Immature natural killer cell (primary cell): ENCODE measurements around the gene UBE2G2. TPM values are rescaled to one million over a fixed set of nuclear protein-coding genes. Genes with fewer than 3 reads are reported as not detected.
A peak's percentile ranks its signal among the peaks of the same experiment; 100 is the strongest.
"Not testable (repeated sequence)": the region's sequence is repeated elsewhere in the genome, so short reads cannot be mapped to it uniquely, and the experiment has no call there.

Source experiments
- DNase-seq, 3 donors: peaks; one replicate each; pipeline ENCODE4 v3.0.0; 2022; ENCODE audit warnings: mixed read lengths in 1 of 3
- H3K27ac Mint-ChIP-seq, 6 donors: one replicate each; pipeline ENCODE4 v1.8.0; 2020; ENCODE audit warnings: mixed read lengths in 6 of 6, mild to moderate bottlenecking in 5 of 6, inconsistent platforms in 4 of 6, moderate library complexity in 3 of 6
- H3K27me3 Mint-ChIP-seq, 3 donors: one replicate each; pipeline ENCODE4 v1.8.0; 2020 to 2021; ENCODE audit warnings: low read depth in 3 of 3, mild to moderate bottlenecking in 3 of 3, mixed read lengths in 3 of 3, moderate library complexity in 3 of 3, inconsistent platforms in 1 of 3
- H3K36me3 Mint-ChIP-seq, 3 donors: one replicate each; pipeline ENCODE4 v1.8.0; 2020; ENCODE audit warnings: mixed read lengths in 3 of 3, inconsistent platforms in 2 of 3, mild to moderate bottlenecking in 2 of 3
- H3K4me1 Mint-ChIP-seq, 2 donors: one replicate each; pipeline ENCODE4 v1.8.0; 2020; ENCODE audit warnings: inconsistent platforms in 2 of 2, mild to moderate bottlenecking in 2 of 2, mixed read lengths in 2 of 2, moderate library complexity in 1 of 2
- H3K4me3 Mint-ChIP-seq, 5 donors: one replicate each; pipeline ENCODE4 v1.8.0; 2020; ENCODE audit warnings: mild to moderate bottlenecking in 5 of 5, mixed read lengths in 5 of 5, inconsistent platforms in 3 of 5, moderate library complexity in 3 of 5
- H3K9me3 Mint-ChIP-seq, 6 donors: one replicate each; pipeline ENCODE4 v1.8.0; 2020; ENCODE audit warnings: mild to moderate bottlenecking in 6 of 6, mixed read lengths in 6 of 6, inconsistent platforms in 4 of 6, moderate library complexity in 3 of 6
- polyA plus RNA-seq, 3 donors: library from polyadenylated mRNA; unstranded; fragments of 300-500 nt; fragmentation: Illumina TruSeq; gene quantifications; one replicate each; pipeline ENCODE4 v1.2.3, GENCODE V29; 2021

UBE2G2 gene
- polyA plus RNA-seq, 3 donors from 2014 or later: 43.6 to 62.9 (median 56.2) TPM

DNA sequence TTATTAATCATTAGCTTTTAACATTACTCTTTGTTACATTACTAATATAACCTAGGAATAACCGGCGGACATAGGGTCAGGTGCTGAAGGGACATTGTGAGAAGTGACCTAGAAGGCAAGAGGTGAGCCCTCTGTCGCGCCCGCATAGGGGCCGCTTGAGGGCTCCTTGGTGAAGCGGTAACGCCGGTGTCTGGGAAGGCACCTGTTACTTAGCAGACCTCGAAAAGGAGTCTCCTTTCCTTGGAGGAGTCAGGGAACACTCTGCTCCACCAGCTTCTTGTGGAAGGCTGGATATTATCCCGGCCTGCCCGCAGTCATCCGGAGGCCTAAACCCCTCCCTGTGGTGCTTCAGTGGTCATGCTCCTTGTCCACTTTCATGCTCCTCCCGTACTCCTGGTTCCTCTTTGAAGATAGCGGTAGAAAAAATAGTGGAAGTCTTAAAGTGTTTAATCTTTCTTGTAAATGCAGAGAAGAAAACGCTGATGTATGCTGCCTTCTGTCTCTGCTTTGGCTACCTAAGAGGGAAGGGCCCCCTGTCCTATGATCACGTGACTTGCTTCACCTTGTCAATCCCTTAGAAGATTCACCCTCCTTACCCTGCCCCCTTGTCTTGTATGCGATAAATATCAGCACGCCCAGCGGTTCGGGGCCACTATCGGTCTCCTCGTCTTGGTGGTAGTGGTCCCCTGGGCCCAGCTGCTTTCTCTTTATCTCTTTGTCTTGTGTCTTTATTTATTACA lies 31.1 kb upstream of the UBE2G2 start:
- Mint-ChIP-seq H3K4me1 (peaks cover 30 to 38% of the 10 kb centered on the region in 2 donors), H3K27ac (peak overlapping the region in 1 of 6 donors; percentile 13)
- not testable (repeated sequence) for H3K4me3 Mint-ChIP-seq

DNA sequence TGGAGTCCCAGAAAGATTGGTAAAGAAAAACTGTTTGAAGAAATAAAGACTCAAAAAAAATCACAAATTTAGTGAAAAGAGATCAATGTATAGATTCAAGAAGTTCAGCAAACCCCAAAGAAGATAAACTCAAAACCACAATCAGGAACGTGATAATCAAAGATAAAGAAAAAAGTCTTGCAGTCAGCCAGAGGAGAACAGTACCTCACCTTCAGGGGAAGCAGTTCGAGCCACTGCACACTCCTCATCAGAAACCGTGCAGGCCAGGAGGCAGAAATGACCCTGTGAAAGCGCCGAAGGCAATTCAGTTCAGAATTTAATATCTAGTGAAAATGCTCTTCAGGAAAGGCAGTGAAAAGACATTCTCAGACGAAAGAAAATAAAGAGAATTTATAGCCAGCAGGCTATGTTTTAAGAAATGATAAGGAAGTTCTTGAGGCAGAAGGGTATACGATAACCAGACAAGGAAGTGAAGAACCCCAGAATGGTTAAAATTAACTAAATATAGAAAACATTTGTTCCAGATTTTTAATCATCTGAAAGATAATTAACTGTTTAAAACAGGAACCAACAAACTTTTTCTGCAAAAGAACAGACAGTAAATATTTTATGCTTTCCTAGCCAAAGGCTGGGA lies 29.7 kb upstream of the UBE2G2 start:
- H3K27me3 Mint-ChIP-seq: peaks cover 0 to 11% (median 9%) of the 10 kb centered on the region in 3 donors
- H3K9me3 Mint-ChIP-seq: peaks cover 0 to 18% (median 14%) of the 10 kb centered on the region in 6 donors
- no peak for DNase-seq
- no peak overlapping the region for H3K4me3 Mint-ChIP-seq
- peaks cover 0 to 14% (median 5%) of the 10 kb centered on the region in 3 donors for H3K36me3 Mint-ChIP-seq
- H3K27ac Mint-ChIP-seq: peak overlapping the region in 4 of 6 donors; percentile 3 to 50 (median 27)
- peaks cover 32 to 42% of the 10 kb centered on the region in 2 donors for H3K4me1 Mint-ChIP-seq

More for the DNA sequence above, 31.1 kb upstream of the UBE2G2 start:
- not testable (repeated sequence) for H3K27me3 Mint-ChIP-seq, H3K36me3 Mint-ChIP-seq, DNase-seq
- H3K9me3 Mint-ChIP-seq: peaks cover 0 to 12% (median 8%) of the 10 kb centered on the region in 6 donors

DNA sequence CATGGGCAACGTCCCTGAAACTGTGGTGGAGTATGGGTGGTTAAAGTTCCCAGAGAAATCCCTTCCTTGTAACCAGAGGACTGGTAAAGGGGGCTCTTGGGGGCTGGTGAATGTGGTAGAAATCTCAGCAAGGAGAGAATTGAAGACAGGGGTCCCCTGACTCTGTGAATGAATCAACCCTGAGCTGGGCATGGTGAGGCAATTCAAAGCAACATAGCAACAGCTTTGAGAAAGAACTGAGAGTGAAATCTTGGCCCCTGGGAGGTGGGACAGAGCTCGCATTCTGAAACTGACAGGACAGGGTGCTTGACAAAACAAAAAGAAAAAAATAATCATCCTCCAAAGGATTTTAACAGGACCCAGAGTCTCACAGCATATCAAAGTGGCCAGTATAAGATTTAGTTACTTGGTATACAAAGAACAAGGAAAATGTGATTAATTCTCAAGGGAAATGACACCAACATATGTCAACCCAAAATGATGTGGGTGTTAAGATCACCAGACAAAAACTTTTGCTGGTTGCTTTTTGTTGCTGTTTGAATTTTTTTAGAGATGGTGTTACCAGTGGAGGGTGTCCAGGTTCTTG lies 28.0 kb upstream of the UBE2G2 start:
- H3K9me3 Mint-ChIP-seq: peaks cover 0 to 18% (median 14%) of the 10 kb centered on the region in 6 donors
- peak; percentile 53 to 66 (median 61) for DNase-seq
- H3K36me3 Mint-ChIP-seq: peaks cover 0 to 14% (median 5%) of the 10 kb centered on the region in 3 donors
- H3K27ac Mint-ChIP-seq: peak overlapping the region; percentile 58 to 89 (median 76)
- H3K4me1 Mint-ChIP-seq: peaks cover 32 to 42% of the 10 kb centered on the region in 2 donors
- peak overlapping the region; percentile 49 to 68 (median 61) for H3K4me3 Mint-ChIP-seq
- peaks cover 0 to 11% (median 9%) of the 10 kb centered on the region in 3 donors for H3K27me3 Mint-ChIP-seq

DNA sequence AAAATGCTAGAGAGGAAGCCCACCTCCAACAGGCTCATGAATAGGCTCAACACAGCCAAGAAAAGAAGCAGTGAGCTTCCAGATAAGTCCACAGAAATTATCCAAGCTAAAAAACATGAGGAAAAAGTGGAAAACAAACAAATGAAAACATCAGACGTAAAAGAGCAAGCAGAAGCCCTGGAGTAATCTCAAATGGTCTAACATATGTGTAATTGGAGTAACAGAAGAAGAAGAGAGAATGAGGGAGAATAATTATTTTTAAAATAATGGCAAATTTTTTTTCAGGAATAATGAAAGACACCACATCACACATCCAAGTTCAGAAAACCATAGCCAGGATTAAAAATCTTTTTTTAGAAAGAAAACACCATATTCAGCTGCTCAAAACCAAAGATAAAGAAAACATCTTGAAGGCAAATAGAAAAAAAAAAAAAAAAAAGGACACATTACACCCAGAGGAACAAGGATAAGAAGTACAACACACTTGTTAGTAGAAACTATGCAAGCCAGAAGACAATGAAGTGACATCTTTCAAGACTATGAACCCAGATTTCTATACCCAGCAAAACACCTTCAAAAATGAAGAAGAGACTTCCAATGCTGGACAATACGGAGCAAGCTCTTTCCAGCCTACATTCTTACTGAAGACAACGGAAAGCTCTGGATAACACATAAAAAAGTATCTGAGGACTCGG lies 26.9 kb upstream of the UBE2G2 start:
- peaks cover 0 to 11% (median 9%) of the 10 kb centered on the region in 3 donors for H3K27me3 Mint-ChIP-seq
- no peak for DNase-seq
- peaks cover 4 to 17% (median 8%) of the 10 kb centered on the region in 3 donors for H3K36me3 Mint-ChIP-seq
- peaks cover 32 to 42% of the 10 kb centered on the region in 2 donors for H3K4me1 Mint-ChIP-seq
- H3K27ac Mint-ChIP-seq: peak overlapping the region in 5 of 6 donors; percentile 5 to 74 (median 33)
- H3K4me3 Mint-ChIP-seq: peak overlapping the region in 2 of 5 donors; percentile 2 to 40
- H3K9me3 Mint-ChIP-seq: peaks cover 3 to 19% (median 16%) of the 10 kb centered on the region in 6 donors

DNA sequence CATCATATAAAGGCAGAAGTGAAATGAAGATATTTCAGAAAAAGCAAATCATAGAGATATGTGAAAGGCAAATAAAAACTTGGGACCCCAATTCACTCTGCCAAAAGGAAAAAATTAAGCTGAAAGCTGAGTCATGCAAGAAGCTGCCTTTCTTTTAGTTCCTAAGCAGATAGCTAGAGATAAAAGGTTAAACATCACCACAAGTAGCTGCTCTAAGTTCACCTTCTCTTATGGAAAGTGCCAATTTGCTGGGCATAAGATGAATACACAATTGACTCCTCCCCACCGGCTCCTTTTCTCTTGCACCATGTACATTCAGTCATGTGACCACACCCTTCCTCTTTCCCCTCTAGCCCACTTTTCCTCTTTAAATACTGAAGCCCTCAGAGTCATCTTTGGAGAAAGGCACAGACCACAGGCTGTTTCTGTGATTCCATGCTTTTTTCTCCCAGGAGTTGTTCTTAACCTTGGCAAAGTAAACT lies 21.6 kb upstream of the UBE2G2 start:
- H3K9me3 Mint-ChIP-seq: peaks cover 9 to 34% (median 18%) of the 10 kb centered on the region in 6 donors
- peaks cover 6 to 9% of the 10 kb centered on the region in 2 donors for H3K4me1 Mint-ChIP-seq
- no peak overlapping the region for H3K4me3 Mint-ChIP-seq
- DNase-seq: no peak
- H3K27me3 Mint-ChIP-seq: peaks cover 0 to 11% (median 7%) of the 10 kb centered on the region in 3 donors
- H3K27ac Mint-ChIP-seq: peak overlapping the region in 1 of 6 donors; percentile 19
- peaks cover 4 to 17% (median 8%) of the 10 kb centered on the region in 3 donors for H3K36me3 Mint-ChIP-seq

DNA sequence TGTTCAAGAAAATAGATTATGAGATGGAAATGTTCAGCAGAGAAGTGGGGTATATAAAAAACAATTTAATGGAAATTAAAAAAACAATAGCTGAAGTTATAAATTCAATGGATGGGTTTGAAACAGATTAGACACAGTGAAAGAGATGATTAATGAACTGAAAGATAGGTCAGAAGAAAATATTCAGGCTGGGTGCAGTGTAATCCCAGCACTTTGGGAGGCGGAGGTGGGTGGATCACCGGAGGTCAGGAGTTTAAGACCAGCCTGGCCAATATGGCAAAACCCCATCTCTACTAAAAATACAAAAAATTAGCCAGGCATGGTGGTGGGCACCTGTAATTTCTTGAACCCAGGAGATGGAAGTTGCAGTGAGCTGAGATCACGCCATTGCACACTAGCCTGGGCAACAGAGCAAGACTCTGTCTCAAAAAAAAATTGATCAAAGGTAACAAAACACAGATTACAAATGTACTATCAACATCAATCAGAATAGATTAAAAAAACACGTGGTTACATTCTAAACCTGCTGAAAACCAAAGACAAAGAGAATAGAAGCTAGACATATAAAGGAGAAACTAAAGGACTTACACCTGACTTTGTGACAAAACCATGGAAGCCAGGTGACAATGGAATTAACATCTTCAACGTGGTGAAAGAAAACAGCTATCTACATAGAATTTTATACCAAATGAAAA lies 21.0 kb upstream of the UBE2G2 start:
- no peak for DNase-seq
- H3K9me3 Mint-ChIP-seq: peaks cover 6 to 28% (median 14%) of the 10 kb centered on the region in 6 donors
- peaks cover 4 to 11% (median 5%) of the 10 kb centered on the region in 3 donors for H3K36me3 Mint-ChIP-seq
- peaks cover 0 to 9% (median 7%) of the 10 kb centered on the region in 3 donors for H3K27me3 Mint-ChIP-seq
- no peak overlapping the region for H3K4me3 Mint-ChIP-seq
- peaks cover 2 to 3% of the 10 kb centered on the region in 2 donors for H3K4me1 Mint-ChIP-seq
- no peak overlapping the region for H3K27ac Mint-ChIP-seq

DNA sequence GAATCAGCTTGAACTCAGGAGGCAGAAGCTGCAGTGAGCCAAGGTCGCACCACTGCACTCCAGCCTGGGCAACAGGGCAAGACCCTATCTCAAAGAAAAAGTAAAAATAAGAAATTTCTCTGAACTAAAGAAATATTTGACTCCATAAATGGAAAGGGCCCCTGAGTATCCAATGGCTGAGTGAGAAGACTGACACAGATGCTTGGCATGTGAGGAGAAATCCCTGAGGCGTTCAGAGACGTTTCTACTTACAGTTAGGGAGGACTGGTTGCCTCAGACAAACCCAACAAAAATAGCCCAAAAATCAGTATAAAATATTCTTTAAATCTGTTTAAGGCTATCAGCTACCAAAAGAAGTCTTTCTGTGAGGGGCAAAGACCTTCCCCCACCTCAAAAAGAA lies 19.2 kb upstream of the UBE2G2 start:
- Mint-ChIP-seq H3K27me3 (peaks cover 0 to 9% (median 2%) of the 10 kb centered on the region in 3 donors), H3K4me1 (peaks cover 0 to 4% of the 10 kb centered on the region in 2 donors), H3K36me3 (peaks cover 4 to 5% (median 5%) of the 10 kb centered on the region in 3 donors), H3K27ac (no peak overlapping the region), H3K4me3 (peak overlapping the region in 1 of 5 donors; percentile 40), H3K9me3 (peaks cover 5 to 22% (median 10%) of the 10 kb centered on the region in 6 donors)
- DNase-seq: no peak

DNA sequence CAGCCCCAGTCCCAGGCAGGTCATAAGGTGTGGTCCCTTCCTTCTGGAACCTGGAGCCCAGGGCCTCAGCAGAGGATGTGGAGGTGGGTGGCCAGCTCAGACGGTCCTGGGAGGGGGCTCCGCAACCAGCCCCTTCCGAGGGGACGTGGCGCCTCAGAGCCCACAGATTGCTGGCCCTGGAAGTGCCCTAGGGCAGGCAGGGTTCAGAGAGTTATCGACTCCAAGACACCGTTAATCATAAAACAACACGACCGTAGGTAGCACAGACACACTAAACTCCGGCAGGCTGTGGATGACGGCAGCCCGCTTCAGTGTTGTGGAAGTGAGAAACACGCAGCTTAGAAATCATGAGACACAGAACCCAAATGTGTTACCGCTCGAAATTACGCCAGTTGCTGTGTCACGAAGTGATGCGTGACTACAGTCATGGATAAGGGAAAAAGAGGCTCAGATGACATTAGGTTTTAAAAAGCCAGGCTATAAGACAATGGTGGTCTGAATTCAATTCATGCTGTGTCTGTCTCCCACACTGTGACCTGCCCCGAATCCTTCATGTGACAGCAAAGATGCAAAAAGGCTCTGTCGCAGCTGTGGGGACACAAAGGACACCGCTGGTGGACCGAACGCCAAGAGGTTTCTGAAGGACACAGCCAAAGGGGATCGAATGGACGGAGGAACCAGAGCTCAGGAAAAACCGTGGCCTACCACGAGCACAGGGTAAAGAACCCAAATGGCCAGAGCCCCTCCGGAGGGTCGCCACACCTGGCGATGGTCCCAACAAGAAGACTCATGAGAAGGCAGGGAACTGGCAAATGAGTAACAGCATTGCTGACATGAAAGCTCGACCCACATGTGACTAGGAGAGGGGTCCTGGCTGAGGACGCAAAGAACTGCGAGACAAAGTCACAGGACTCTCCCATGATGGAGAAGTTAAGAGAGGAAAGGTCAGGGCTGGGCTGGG lies 17.9 kb upstream of the UBE2G2 start:
- no peak for DNase-seq
- Mint-ChIP-seq H3K9me3 (peaks cover 5 to 22% (median 10%) of the 10 kb centered on the region in 6 donors), H3K4me3 (peak overlapping the region; percentile 54 to 72 (median 61)), H3K4me1 (peaks cover 0 to 4% of the 10 kb centered on the region in 2 donors), H3K36me3 (peaks cover 4 to 5% (median 5%) of the 10 kb centered on the region in 3 donors), H3K27ac (peak overlapping the region; percentile 12 to 78 (median 64)), H3K27me3 (peaks cover 0 to 9% (median 2%) of the 10 kb centered on the region in 3 donors)

DNA sequence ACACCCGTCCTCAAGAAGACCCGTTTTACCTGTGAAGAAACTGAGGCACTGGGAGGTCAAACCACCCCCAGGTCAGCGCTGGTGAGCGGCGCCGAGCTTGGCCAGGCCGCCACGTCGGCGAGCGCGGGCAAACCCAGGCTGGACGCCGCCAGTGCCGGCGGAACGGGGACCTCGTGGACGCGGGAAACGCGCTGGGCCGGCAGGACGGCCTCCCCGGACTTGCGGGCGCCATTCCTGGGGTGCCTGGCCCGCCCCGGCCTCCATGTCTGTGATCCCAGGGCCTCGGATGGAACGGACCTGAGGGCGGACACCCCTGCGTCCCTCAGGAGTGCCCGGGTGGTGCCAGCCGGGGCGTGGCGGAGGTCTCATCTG lies 17.0 kb upstream of the UBE2G2 start:
- H3K27me3 Mint-ChIP-seq: peaks cover 0 to 9% (median 2%) of the 10 kb centered on the region in 3 donors
- H3K27ac Mint-ChIP-seq: no peak overlapping the region
- peaks cover 0 to 10% of the 10 kb centered on the region in 2 donors for H3K4me1 Mint-ChIP-seq
- H3K9me3 Mint-ChIP-seq: peaks cover 5 to 19% (median 9%) of the 10 kb centered on the region in 6 donors
- DNase-seq: no peak
- H3K4me3 Mint-ChIP-seq: peak overlapping the region; percentile 54 to 72 (median 61)
- H3K36me3 Mint-ChIP-seq: peaks cover 1 to 3% (median 3%) of the 10 kb centered on the region in 3 donors

DNA sequence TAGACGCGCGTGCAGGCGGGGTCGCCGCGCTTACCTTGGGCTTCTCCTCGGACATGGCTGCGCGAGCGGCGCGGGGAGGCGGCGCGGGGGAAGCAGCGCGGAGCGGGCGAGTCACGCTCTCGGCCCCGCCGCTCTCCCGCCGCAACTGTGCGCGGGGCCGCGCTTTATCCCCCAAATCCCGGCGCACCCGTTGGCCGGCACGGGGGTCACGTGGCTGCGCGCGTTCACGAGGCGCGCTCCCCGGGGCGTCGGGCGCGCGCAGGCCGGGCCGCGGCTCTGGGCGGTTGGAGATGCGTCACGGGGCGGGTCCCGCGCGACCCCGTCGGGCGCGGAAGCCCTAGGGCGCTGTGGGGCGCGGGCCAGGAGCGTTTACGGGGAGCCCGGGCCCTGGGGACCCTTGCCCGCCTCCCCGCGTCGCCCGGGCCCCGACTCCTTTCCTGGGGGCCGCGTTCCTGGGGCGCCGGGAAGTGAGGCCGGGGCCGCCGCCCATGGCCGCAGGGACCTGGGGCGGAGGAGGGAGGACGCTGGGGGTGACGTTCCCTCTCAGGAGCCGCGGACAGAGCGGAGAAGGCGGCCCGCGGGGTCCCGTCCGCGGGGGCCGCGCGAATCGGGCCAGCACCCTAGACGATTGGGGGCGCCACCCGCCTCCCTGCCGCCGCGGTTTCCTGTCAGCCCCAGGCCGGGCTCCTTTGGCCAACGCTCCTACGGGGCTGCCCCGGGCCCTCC lies 16.5 kb upstream of the UBE2G2 start, which contains the start of gene SUMO3:
Gene SUMO3, minus strand, starts transcription at position 149 of the 726 bp plus-strand sequence. Its CDS starts 94 bp downstream, at position 55.
- H3K27ac Mint-ChIP-seq: peak within 1 kb of the TSS in 1 of 6 donors; percentile 57

DNA sequence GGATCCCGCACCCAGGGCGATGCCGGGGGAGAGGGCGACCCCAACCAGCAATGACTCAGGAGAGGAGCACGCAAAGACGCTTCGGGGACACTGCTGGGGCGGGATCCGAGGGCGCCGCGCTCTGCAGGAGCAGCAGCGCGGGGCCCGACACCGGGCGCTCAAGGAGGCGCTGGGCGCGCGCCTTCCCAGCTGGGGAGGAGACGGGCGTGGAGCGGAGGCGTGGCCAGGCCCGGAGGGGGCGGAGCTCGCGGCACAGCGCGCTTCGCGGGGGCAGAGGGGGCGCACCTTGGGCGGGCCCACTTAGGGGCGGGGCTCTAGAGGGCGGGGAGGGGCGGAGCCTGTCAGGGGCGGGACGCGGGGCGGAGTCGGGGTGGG lies 15.9 kb upstream of the UBE2G2 start:
- peak overlapping the region; percentile 27 to 69 (median 44) for H3K4me3 Mint-ChIP-seq
- peaks cover 0 to 10% of the 10 kb centered on the region in 2 donors for H3K4me1 Mint-ChIP-seq
- H3K36me3 Mint-ChIP-seq: peaks cover 0 to 4% (median 0%) of the 10 kb centered on the region in 3 donors
- H3K27ac Mint-ChIP-seq: no peak overlapping the region
- peaks cover 0 to 9% (median 6%) of the 10 kb centered on the region in 6 donors for H3K9me3 Mint-ChIP-seq
- peak; percentile 85 to 88 (median 86) for DNase-seq
- peaks cover 0 to 13% (median 2%) of the 10 kb centered on the region in 3 donors for H3K27me3 Mint-ChIP-seq

More for the DNA sequence above, 16.5 kb upstream of the UBE2G2 start, which contains the start of gene SUMO3:
- Mint-ChIP-seq H3K4me3 (peak within 1 kb of the TSS; percentile 54 to 72 (median 61)), H3K9me3 (peaks cover 4 to 14% (median 9%) of the 10 kb centered on the region in 6 donors), H3K36me3 (no peaks in the 10 kb centered on the region), H3K27me3 (peaks cover 0 to 9% (median 2%) of the 10 kb centered on the region in 3 donors), H3K4me1 (peaks cover 0 to 10% of the 10 kb centered on the region in 2 donors)
- peak; percentile 91 to 94 (median 94) for DNase-seq
